Amygdala (tissue), 56 donors: Measurements from ENCODE around the gene CACNA2D4.

Source experiments
- DNase-seq, 56 donors: peaks; one replicate each; lab custom pipeline; 2025; lab: John Stamatoyannopoulos, UW

CACNA2D4 gene

DNA sequence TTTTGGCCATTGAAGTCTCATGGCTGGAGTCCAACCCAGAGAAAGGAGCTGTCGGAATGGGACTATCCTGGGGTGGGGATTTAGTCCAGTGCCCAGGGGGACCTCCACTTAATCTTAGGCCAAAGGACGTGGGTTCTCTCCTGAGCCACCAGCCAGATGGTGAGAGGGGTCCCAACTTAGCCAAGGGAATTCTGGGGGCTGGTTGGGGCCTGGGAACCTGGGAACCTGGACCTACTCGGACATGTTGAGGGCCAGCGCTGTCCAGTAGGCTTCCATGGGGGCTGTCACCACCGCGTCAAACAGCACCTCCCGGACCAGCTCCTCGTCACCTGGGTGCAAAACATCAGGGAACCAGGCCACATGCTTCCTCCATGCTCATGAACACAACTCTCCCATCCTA is 64.7 kb downstream of the CACNA2D4 start:
- no peak for DNase-seq

- no peak for DNase-seq
Observed at GRCh38 chr12:1852076-1852475, 66.4 kb downstream of the CACNA2D4 start.

DNA sequence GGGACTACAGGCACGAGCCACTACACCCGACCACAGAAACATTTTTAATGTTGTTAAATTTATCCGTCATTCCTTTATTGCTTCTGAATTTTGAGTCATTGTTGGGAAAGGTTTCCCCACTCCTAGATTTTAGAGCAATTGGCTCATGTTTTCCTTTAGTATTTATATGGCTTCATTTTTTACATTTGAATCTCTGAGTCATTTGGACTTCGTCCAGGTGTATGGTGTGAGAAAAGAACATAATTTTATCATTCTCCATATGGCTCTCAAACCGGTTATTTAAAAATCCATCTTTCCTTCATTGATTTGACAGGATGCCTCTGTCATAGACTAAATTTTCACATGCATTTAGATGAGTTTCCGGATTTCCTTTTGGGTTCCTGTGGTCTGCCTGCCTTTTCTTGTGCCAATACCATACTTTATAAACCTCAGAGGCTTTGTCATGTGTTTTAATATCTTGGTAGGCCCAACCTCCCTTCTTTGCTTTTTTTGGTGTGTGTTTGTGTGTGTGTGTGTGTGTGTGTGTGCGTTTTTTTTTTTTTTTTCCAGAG is 67.2 kb downstream of the CACNA2D4 start:
- DNase-seq = no peak

DNA sequence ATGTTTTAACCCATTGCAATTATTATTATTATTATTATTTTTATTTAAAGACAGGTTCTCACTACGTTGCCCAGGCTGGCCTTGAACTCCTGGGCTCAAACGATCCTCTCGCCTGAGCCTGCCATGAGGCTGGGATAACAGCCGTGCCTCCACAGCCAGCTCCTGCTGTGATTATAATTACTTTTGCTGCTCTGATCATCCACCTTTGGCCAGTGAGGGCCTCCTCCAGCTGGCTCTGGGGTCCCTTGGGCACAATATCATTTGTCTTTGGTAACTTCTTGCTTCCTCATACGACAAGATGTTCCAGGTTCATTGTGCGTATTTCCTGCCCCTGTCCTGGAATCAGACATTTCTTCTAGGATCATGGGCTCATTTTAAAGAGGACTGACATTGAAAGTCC is 69.7 kb downstream of the CACNA2D4 start:
- DNase-seq = no peak

DNA sequence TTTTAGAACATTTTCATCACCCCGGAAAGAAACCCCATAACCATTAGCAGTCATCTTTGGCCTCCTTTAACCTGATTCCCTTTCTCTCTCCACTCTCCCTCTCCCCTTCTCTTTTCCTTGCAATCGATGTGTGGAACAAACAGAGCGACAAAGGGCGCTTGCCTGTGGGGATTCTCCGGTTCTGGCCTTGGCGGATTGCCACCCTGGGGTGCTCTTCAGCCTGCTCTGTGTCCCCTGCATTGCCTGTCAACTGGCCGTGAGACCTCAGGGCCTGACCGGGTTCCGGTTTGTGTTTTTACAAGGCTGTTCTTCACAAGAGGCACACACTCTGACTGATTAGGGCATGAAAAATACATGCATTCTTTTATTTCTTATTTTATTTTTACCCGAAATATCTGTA is 70.3 kb downstream of the CACNA2D4 start:
- no peak for DNase-seq

DNA sequence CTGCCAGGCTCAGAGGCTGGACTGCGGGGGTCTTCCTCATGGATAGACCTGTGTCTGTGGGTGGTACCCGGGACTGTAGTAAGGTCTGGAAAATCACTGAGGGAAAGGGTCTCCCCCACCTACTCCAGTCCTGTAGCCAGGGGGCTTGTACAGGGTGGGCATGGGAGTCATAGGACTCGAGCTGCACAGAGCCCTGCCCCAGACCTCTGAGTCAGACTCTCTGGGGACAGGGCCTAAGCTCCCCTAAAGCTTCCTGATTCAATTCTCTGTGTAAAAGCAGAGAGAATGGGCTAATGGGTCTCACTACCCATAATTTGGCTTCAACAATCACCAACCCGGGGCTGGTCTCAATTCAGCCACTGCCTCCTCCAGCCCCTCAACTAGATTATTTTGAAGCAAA is 71.0 kb downstream of the CACNA2D4 start:
- no peak for DNase-seq

DNA sequence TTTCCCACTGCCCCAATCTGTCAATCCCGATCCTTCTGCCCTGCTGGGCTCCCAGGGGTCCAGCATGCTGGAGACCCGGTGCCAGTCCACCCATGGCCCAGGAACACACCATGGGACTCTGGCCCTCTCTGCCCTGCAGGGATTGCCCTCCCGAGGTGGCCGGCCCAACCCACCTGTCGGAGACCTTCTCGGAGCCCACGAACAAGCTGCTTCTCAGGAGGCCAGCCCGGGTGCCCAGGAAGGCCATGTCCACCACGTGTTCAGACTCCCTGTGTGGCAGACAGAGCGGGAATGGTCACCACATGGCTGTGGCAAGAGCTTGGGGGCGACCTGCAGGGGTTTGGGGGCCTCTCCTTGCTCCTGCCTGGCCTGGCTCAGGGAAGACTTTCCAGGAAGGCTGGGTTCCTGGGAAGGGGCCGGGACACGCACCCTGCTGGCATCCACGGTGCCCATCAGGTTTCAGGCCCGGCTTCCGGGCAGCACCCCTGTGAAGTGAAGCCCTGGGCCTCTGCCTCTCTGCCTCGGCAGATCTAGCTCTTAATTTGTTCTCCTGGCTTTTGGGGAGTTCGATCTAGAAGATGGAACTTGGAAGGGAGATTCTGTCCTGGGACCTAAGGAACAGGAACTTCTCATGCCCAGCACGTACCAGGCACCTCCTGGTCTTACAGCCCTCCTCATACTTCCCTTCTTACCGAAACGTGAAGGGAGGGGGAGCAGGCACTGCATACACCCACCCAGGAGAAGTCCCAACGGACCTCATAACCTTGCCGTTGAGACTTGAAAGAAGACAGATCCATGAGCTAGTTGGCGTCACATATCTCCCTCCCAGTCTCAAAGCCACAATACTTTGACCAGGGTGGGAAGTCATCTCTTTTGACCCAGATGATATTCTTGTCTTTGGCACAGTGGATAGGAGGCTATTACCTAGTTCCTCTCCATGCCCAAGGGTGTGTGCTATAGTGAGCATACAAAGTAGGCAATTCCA is 71.7 kb downstream of the CACNA2D4 start:
- DNase-seq = no peak

- no peak for DNase-seq
Observed at GRCh38 chr12:1845886-1846285, 72.6 kb downstream of the CACNA2D4 start.

DNA sequence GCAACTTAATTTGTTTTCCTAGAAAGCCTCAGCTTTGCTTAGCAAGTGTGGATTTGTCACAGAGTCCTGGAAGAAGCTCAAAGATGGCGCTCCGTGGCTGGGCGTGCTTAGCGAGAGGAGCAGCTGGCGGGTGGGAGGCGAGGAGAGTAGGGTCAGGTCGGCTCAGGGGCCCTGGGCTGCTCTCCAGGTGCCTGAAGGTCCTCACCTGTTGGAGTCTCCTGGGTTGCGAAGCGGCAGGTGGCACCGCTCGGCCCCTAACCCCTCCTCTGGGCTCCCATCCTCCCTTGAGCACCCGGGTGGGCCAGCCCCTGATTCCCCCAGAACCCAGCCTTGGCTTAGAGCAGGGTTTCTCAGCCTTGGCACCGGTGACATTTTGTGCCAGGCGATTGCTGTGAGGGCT is 73.0 kb downstream of the CACNA2D4 start:
- no peak for DNase-seq

- peak in 1 of 56 donors; percentile 12 for DNase-seq
Observed at GRCh38 chr12:1844661-1845409, 73.6 kb downstream of the CACNA2D4 start.

GRCh38 chr12:1844223-1844622 is 74.2 kb downstream of the CACNA2D4 start:
- DNase-seq = no peak

GRCh38 chr12:1843641-1844005 is 74.8 kb downstream of the CACNA2D4 start:
- no peak for DNase-seq

GRCh38 chr12:1842905-1843640 is 75.4 kb downstream of the CACNA2D4 start:
- DNase-seq = no peak

DNA sequence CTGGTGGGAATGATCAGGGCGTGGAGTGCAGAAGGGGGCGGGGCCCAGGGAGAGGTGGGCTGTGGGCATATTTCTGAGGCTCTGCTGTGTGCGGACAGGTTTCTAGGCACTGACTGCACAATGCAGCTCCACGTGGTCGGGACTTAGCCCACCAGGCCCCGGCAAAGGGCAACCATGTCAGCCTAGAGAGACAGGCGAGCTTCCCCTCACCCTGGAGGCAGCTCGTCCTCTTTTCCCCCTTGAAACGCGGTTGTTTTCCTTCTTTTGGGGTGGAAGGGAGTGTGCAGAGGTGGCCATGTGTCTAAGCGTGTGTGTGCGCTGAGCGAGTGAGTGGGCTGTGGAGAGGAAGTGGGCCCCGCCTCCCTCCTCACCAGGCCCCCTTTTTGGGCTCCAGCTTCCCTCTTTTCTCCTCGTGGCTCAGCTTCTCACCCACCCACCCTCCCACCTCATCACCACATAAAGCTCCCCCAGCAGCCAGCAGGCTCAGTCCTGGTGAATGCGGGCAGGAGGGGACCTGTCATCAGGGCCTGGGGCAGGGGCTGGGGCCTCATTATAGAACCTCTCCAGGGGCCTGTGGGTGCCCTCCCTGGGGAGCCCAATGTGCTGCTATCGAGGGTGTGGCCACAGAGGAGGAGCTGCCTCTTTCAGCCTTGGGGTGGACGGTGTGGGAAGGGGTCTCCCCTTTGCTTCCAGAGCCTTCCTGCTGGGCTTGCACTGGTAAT is 76.1 kb downstream of the CACNA2D4 start:
- no peak for DNase-seq

GRCh38 chr12:1841586-1842182 is 76.8 kb downstream of the CACNA2D4 start:
- DNase-seq = no peak

- no peak for DNase-seq
Observed at GRCh38 chr12:1840981-1841425, 77.4 kb downstream of the CACNA2D4 start.

DNA sequence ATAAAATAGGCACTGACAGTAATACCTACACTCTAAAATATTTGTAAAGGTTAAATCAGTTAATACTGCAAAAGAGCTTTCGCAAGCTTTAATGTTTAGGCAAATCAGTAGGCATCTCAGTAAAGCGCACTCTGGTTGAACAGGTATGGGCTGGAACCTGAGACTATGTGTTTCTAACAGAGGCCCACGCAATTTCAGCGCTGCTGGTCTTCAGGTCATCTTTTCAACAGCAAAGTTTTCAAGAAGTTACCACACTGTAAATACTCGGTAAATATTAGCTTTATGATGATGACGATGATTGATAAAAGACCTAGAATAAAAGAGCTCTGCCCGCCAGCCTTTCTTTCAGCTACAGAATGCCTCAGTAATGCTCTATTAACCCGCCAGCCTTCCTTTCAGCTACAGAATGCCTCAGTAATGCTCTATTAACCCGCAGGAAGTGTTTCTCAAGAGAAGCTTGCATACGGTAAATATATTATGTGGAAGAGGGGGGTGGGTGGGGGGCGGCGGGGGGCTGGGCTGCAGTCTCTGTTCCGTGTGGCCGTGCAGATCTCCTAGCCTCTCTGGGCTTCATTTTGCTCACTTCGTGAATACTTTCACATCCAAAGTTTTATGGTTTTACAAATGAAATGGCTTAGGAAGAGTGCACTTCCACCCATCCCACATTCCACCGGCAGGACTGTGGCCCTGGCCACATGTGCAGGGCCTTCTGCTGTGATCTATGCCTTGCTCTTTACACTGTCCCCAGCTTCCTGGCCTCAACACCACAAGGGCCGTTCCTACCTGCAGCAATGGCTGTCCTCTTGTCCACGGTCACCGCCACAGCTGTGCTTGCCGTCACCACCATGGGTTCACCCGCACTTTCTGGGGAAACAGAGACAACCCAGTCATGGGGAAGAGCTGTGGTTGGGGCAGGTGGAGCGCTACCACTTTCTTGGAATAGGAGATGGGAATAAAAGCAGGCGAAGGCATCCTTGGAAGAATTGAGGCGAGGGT is 78.2 kb downstream of the CACNA2D4 start:
- no peak for DNase-seq

- DNase-seq = no peak
Observed at GRCh38 chr12:1839464-1839863, 79.0 kb downstream of the CACNA2D4 start.
